K562 (cell line): ENCODE data around the gene JMJD1C. TPM values are rescaled to one million over a fixed set of nuclear protein-coding genes. Genes with fewer than 3 reads are reported as not detected.

Source experiments
- ATAC-seq: fragments of 200-7000 bp; cut with Tn5 transposase; 3 replicates; pipeline ENCODE4 v1.9.1; 2020; ENCODE audit warnings: moderate library complexity
- BruUV-seq: library from RNA; stranded (reverse); fragments of 400-500 nt; replicated peaks from 2 replicates; lab custom pipeline; 2021; lab: Mats Ljungman, UMichigan
- CTCF ChIA-PET: fragments of 300-600 bp; formaldehyde crosslinking; extraction: SDS; loops from one replicate; lab custom pipeline; 2021; ENCODE audit warnings: low intra/inter-chr PET ratio; lab: Yijun Ruan, JAX
- POLR2A ChIA-PET: fragments of 300-600, 350-650 bp; sonication (Branson Sonifier 250); formaldehyde crosslinking; extraction: SDS; loops from one replicate; lab custom pipeline; 2021; ENCODE audit warnings: antibody characterized with exemption, inconsistent platforms; lab: Yijun Ruan, JAX
- DNase-seq, 4 experiments: peaks; one replicate each; pipeline versions ENCODE4 v3.0.0 to v3.0.0-alpha.2; 2011 to 2018; ENCODE audit warnings: low spot score in 3 of 4, mixed read lengths in 3 of 4; ENCODE audit errors: extremely low read depth in 1 of 4
- FAIRE-seq: peaks from 2 replicates; lab custom pipeline; 2011; peaks lifted over from hg19 to GRCh38; lab: Jason Lieb, UNC
- H2AFZ ChIP-seq: 2 replicates; pipeline ENCODE4 v1.6.0; 2011; ENCODE audit warnings: low read depth, low read length, control low read depth, inconsistent platforms
- H3K27ac ChIP-seq: fragments of 200-600 bp; 3 replicates; pipeline ENCODE4 v1.8.0; 2011; ENCODE audit warnings: low read depth, mild to moderate bottlenecking, control low read depth, inconsistent platforms, low read length, moderate library complexity, mixed read lengths; ENCODE audit errors: extremely low read depth
- H3K27me3 ChIP-seq, 2 experiments: fragments of 300-600 bp in 1 of 2; 2 replicates in 1 of 2; 3 replicates in 1 of 2; pipeline versions ENCODE4 v1.6.0 to v1.8.0; 2011; ENCODE audit warnings: inconsistent platforms in 2 of 2, low read length in 2 of 2, mild to moderate bottlenecking in 1 of 2, mixed read lengths in 1 of 2, moderate library complexity in 1 of 2; ENCODE audit not compliant: control insufficient read depth in 2 of 2, insufficient read depth in 2 of 2
- H3K36me3 ChIP-seq: fragments of 300-600 bp; 3 replicates; pipeline ENCODE4 v1.8.0; 2011; ENCODE audit warnings: mild to moderate bottlenecking, low read length, inconsistent platforms; ENCODE audit not compliant: control insufficient read depth, insufficient read depth
- H3K4me1 ChIP-seq, 2 experiments: fragments of 200-600 bp in 1 of 2; replicated peaks in 1 of 2; 2 replicates in 1 of 2; 3 replicates in 1 of 2; pipeline versions ENCODE4 v1.5.1 to v1.8.0; 2011; ENCODE audit warnings: inconsistent platforms in 2 of 2, low read length in 2 of 2, mild to moderate bottlenecking in 1 of 2, mixed read lengths in 1 of 2, moderate library complexity in 1 of 2; ENCODE audit not compliant: control insufficient read depth in 2 of 2, insufficient read depth in 2 of 2
- H3K4me2 ChIP-seq: 2 replicates; pipeline ENCODE4 v1.6.1; 2011; ENCODE audit warnings: low read length, control low read depth, inconsistent platforms, mixed read lengths; ENCODE audit not compliant: insufficient read depth
- H3K4me3 ChIP-seq: fragments of 200-600 bp; sonication (generic), shearing (Covaris generic); 2 replicates; pipeline ENCODE4 v1.5.1; 2016; ENCODE audit warnings: control low read depth, inconsistent platforms
- H3K79me2 ChIP-seq: fragments of 200-600 bp; 3 replicates; pipeline ENCODE4 v1.8.0; 2011; ENCODE audit warnings: low read length, inconsistent platforms; ENCODE audit not compliant: control insufficient read depth, insufficient read depth
- H3K9ac ChIP-seq, 2 experiments: 2 replicates each; pipeline versions ENCODE4 v1.6.0 to v1.6.1; 2011; ENCODE audit warnings: low read depth in 2 of 2, low read length in 2 of 2, control low read depth in 1 of 2, inconsistent platforms in 1 of 2, mild to moderate bottlenecking in 1 of 2, mixed read lengths in 1 of 2; ENCODE audit not compliant: insufficient read depth in 1 of 2
- H3K9me1 ChIP-seq: one replicate; pipeline ENCODE4 v1.6.0; 2011; ENCODE audit warnings: inconsistent platforms, mild to moderate bottlenecking, low read length, moderate library complexity; ENCODE audit not compliant: control insufficient read depth, insufficient read depth
- H3K9me3 ChIP-seq: replicated peaks from 2 replicates; pipeline ENCODE4 v1.5.1; 2011; ENCODE audit warnings: low read depth, low read length, inconsistent platforms; ENCODE audit not compliant: control insufficient read depth, insufficient read depth
- H4K20me1 ChIP-seq: replicated peaks from 2 replicates; pipeline ENCODE4 v1.6.1; 2011; ENCODE audit warnings: low read length, inconsistent platforms, mixed read lengths; ENCODE audit not compliant: control insufficient read depth, insufficient read depth
- MBD1 ChIP-seq: fragments of 250-450 bp; sonication (Bioruptor Pico); IDR thresholded peaks from 2 replicates; pipeline ENCODE4 v1.8.0; 2022; ENCODE audit warnings: inconsistent platforms
- ZNF592 ChIP-seq: fragments of 450-650 bp; IDR thresholded peaks from 2 replicates; pipeline ENCODE4 v1.6.1; 2017; ENCODE audit warnings: antibody characterized with exemption, mild to moderate bottlenecking
- WGBS: fragments of 100-300 bp; shearing (Covaris generic); methylation state at CpG from one replicate; pipeline ENCODE4 v1.1.6; 2016; ENCODE audit warnings: low coverage, mixed read lengths; ENCODE audit not compliant: insufficient coverage; ENCODE audit errors: missing lambda C conversion rate; 5-methylcytosine and 5-hydroxymethylcytosine counted together
- in situ Hi-C: fragments of 300-500 bp; cut with MboI; formaldehyde crosslinking; loops from 4 replicates; pipeline ENCODE4 v1.15.0; 2018; ENCODE audit warnings: inconsistent platforms, mixed read lengths
- intact Hi-C: fragments of 100-400 bp; cut with micrococcal nuclease; formaldehyde crosslinking; loops from 2 replicates; pipeline ENCODE4 v1.14.2; 2022
- polyA plus RNA-seq, 8 experiments: library from polyadenylated mRNA; depleted of rRNA in 4 of 8; stranded (reverse) in 5 of 8; unstranded in 3 of 8; fragments of >200 nt; fragmentation: Nextera tagmentation in 2 of 8; fragmentation: Illumina TruSeq in 1 of 8; extraction: Ambion mirVana in 2 of 8; extraction: Trizol in 1 of 8; gene quantifications; 2 replicates each; pipeline versions ENCODE4 v1.2.1 to v1.2.3, GENCODE V29; 2011 to 2014; ENCODE audit warnings: inconsistent platforms in 1 of 8, missing spikeins in 1 of 8
- total RNA-seq, 7 experiments: library from RNA; depleted of rRNA in 6 of 7; stranded (reverse); fragments of >200 nt in 6 of 7; fragmentation: Illumina TruSeq in 2 of 7; extraction: Trizol in 2 of 7; gene quantifications; 2 replicates each; pipeline versions ENCODE4 v1.2.1 to v1.2.3, GENCODE V29; 2011 to 2021; ENCODE audit warnings: low replicate concordance in 1 of 7

The JMJD1C gene
- total and polyA plus RNA-seq, 9 of the 15 experiments (the other 6 are each of a cell fraction or from before 2014, with no cell fraction given): 25.3 to 68.0 (median 47.2) TPM

GRCh38 chr10:63439607-63440006 lies 26.2 kb downstream of the JMJD1C start:
- H3K9me3 ChIP-seq: no peaks in the 10 kb centered on the region
- DNase-seq: no peak
- peaks cover 14% of the 10 kb centered on the region for H4K20me1 ChIP-seq
- ATAC-seq: no peak
- no peaks in the 10 kb centered on the region for H3K27me3 ChIP-seq
- H2AFZ ChIP-seq: no peak overlapping the region
- POLR2A ChIA-PET: no interaction called here
- H3K4me2 ChIP-seq: no peak overlapping the region
- no peak overlapping the region for H3K9ac ChIP-seq
- in situ Hi-C loops (no loop called here), intact Hi-C loops (no loop called here)
- peaks cover 89% of the 10 kb centered on the region for H3K79me2 ChIP-seq
- H3K4me3 ChIP-seq: no peak overlapping the region
- BruUV-seq: no TSS peak
- CTCF ChIA-PET: no interaction called here
- H3K36me3 ChIP-seq: no peaks in the 10 kb centered on the region; the same call in 2 of the 3 replicates
- no peaks in the 10 kb centered on the region for H3K9me1 ChIP-seq
- no peak for FAIRE-seq
- TF ChIP-seq MBD1: 0 out of 2 replicates have a peak, but pooled peaks have one; percentile 17
- TF ChIP-seq ZNF592: no peak
- 76% methylated on average over 3 of the region's 3 CpGs for whole genome bisulfite sequencing
- H3K4me1 ChIP-seq: peaks cover 9 to 17% of the 10 kb centered on the region in 2 experiments; a peak in 4 of 5 replicates
- H3K27ac ChIP-seq: no peak overlapping the region
